Measurements from ENCODE around the gene EML2. TPM values are rescaled to one million over a fixed set of nuclear protein-coding genes. Genes with fewer than 3 reads are reported as not detected.

The EML2 gene
- total and polyA plus RNA-seq, 2 of the 8 experiments (the other 6 are each of a cell fraction or from before 2014, with no cell fraction given): 28.8 to 29.4 TPM

- H2BK120ac ChIP-seq (replicated peaks; ENCODE audit: low read depth, low read length): no peak overlapping the region
- no peaks in the 10 kb centered on the region for H4K20me1 ChIP-seq (replicated peaks in 1 of 2; ENCODE audit: control insufficient read depth in 1 of 2, insufficient read depth in 2 of 2, low read length in 2 of 2)
- H3K79me2 ChIP-seq (ENCODE audit: control insufficient read depth in 1 of 2, insufficient read depth in 2 of 2, low read length in 2 of 2): no peaks in the 10 kb centered on the region
- peaks cover 10% of the 10 kb centered on the region for H3K23me2 ChIP-seq (ENCODE audit: low read depth, low read length)
- no peaks in the 10 kb centered on the region for H3K36me3 ChIP-seq (ENCODE audit: control insufficient read depth in 2 of 4, insufficient read depth in 4 of 4, low read length in 3 of 4)
- H3K27me3 ChIP-seq (replicated peaks in 1 of 4; ENCODE audit: control insufficient read depth in 3 of 4, extremely low read depth in 1 of 4, insufficient read depth in 3 of 4, low read length in 3 of 4): peaks cover 0 to 9% (median 0%) of the 10 kb centered on the region in 4 experiments; a peak in 4 of 7 replicates
- H4K5ac ChIP-seq (ENCODE audit: insufficient read length, low read depth, low read length): no peak overlapping the region
- WGBS, 2 experiments (ENCODE audit: extremely low coverage in 1 of 2, insufficient coverage in 1 of 2, insufficient read length in 1 of 2, insufficient replicate concordance in 2 of 2, low coverage in 1 of 2, low lambda C conversion rate in 2 of 2, missing lambda C conversion rate in 1 of 2): 4% methylated on average over 39 of the region's 49 CpGs; no CpG with 5 or more reads in 1 of the 2 experiments
- no peak overlapping the region for H3K27ac ChIP-seq (ENCODE audit: low read depth, low read length)
- peak overlapping the region; percentile 66; the same call in 1 of the 2 replicates for H2BK5ac ChIP-seq (ENCODE audit: low read depth, low read length)
- peak overlapping the region in 2 of 4 experiments; percentile 34 to 39; a peak in 2 of 7 replicates for H3K9ac ChIP-seq (replicated peaks in 1 of 4; ENCODE audit: extremely low read depth in 1 of 4, low read depth in 3 of 4, low read length in 3 of 4)
- peak overlapping the region; percentile 6 for H4K91ac ChIP-seq (replicated peaks; ENCODE audit: insufficient read length, low read length)
- DNase-seq (ENCODE audit: low read depth in 1 of 2, low spot score in 2 of 2) (peak; percentile 96 to 99), FAIRE-seq (peak; percentile 95)
- H3K14ac ChIP-seq (ENCODE audit: insufficient read length): no peak overlapping the region
- H3K4me3 ChIP-seq (ENCODE audit: extremely low read depth in 1 of 4, insufficient read depth in 2 of 4, low read depth in 3 of 4, low read length in 4 of 4): peak overlapping the region; percentile 64 to 88 (median 74)
- H3K9me3 ChIP-seq (ENCODE audit: insufficient read depth in 2 of 2, low read depth in 1 of 2, low read length in 1 of 2): no peaks in the 10 kb centered on the region
- ChIA-PET CTCF (ENCODE audit: partially characterized antibody) (interaction anchor here (0.5 to 9.6 kb wide), 20 partner anchors 14 to 1036 kb away, joined by 3 to 98 read pairs (median 4); partner anchors contain the start of genes PPM1N, QPCTL, SIX5 and SNRPD2), POLR2A (ENCODE audit: partially characterized antibody) (interaction anchor here (0.6 to 3.7 kb wide), 15 partner anchors 8 to 286 kb away, joined by 3 to 32 read pairs (median 4); partner anchors contain the start of genes GIPR, QPCTL, SIX5 and SNRPD2)
- no peak overlapping the region for H3K4ac ChIP-seq (replicated peaks; ENCODE audit: insufficient read length, low read depth, low read length)
- H3K18ac ChIP-seq (ENCODE audit: extremely low read depth, low read length): peak overlapping the region; percentile 42
- no peak overlapping the region for H2BK12ac ChIP-seq (ENCODE audit: low read depth, low read length)
- H3K79me1 ChIP-seq (ENCODE audit: low read depth, low read length): no peaks in the 10 kb centered on the region
- peak overlapping the region; percentile 87 for H4K8ac ChIP-seq (ENCODE audit: extremely low read depth, insufficient read depth, low read length)
- H3K4me1 ChIP-seq (replicated peaks in 1 of 4; ENCODE audit: control insufficient read depth in 3 of 4, insufficient read depth in 4 of 4, low read length in 3 of 4): peaks cover 0 to 9% (median 5%) of the 10 kb centered on the region in 4 experiments; a peak in 5 of 7 replicates
- no peak overlapping the region for H3K23ac ChIP-seq (ENCODE audit: insufficient read length)
- no peak overlapping the region; the same call in 1 of the 2 replicates for H2BK15ac ChIP-seq (ENCODE audit: low read length)
- H3K56ac ChIP-seq (replicated peaks; ENCODE audit: insufficient read length, low read depth, low read length): no peak overlapping the region
- H2AK5ac ChIP-seq (ENCODE audit: low read depth, low read length): no peak overlapping the region
- no peak overlapping the region for H2BK20ac ChIP-seq (ENCODE audit: low read length)
- peak overlapping the region; percentile 66; the same call in 1 of the 2 replicates for H2AFZ ChIP-seq (ENCODE audit: low read length)
- H3K4me2 ChIP-seq (ENCODE audit: insufficient read depth in 1 of 2, low read depth in 2 of 2, low read length in 2 of 2): peak overlapping the region; percentile 74 to 89
- peak; percentile 92; the same call in 1 of the 2 replicates for TF ChIP-seq EGR1 (IDR thresholded peaks at IDR 0.05; ENCODE audit: borderline replicate concordance, low read depth, low read length)
- TF ChIP-seq KDM1A (IDR thresholded peaks at IDR 0.05; ENCODE audit: borderline replicate concordance, low read length): no peak; the same call in 1 of the 2 replicates
- peak; percentile 63 for TF ChIP-seq TEAD4 (IDR thresholded peaks at IDR 0.05; ENCODE audit: low read depth, low read length)
- TF ChIP-seq SUZ12 (IDR thresholded peaks at IDR 0.05; ENCODE audit: low read length): no peak
- TF ChIP-seq, protein P1, sequence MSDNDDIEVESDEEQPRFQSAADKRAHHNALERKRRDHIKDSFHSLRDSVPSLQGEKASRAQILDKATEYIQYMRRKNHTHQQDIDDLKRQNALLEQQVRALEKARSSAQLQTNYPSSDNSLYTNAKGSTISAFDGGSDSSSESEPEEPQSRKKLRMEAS (IDR thresholded peaks at IDR 0.05): 0 out of 2 replicates have a peak, but pooled peaks have one; percentile 7
- TF ChIP-seq JUND (IDR thresholded peaks at IDR 0.05; ENCODE audit: low read length): 0 out of 2 replicates have a peak, but pooled peaks have one; percentile 18
- peak; percentile 37; the same call in 1 of the 2 replicates for TF ChIP-seq TBP (IDR thresholded peaks at IDR 0.05; ENCODE audit: low read depth, low read length)
- TF ChIP-seq CBX5 (IDR thresholded peaks at IDR 0.05; ENCODE audit: low read depth, low read length): no peak
- no peak for TF ChIP-seq GTF2F1 (IDR thresholded peaks at IDR 0.05; ENCODE audit: borderline replicate concordance, low read depth, low read length)
- no peak for TF ChIP-seq JUN (IDR thresholded peaks at IDR 0.05; ENCODE audit: low read depth, low read length)
- TF ChIP-seq SRF (IDR thresholded peaks at IDR 0.05; ENCODE audit: low read depth, low read length): no peak
These were observed 38.4 kb upstream of the EML2 start for GRCh38 chr19:45677351-45678230.

Data from H1 (cell line).